ENCODE results near the gene NFASC. TPM values are rescaled to one million over a fixed set of nuclear protein-coding genes. Genes with fewer than 3 reads are reported as not detected.

The NFASC gene
- total RNA-seq, 1 experiment from 2014 or later, result 3.1 TPM

GRCh38 chr1:204859861-204860267, 10.8 kb upstream of the NFASC start:
- DNase-seq (ENCODE audit: low spot score), result no peak

GRCh38 chr1:204863024-204863423, 7.6 kb upstream of the NFASC start:
- DNase-seq (ENCODE audit: low spot score), result no peak

GRCh38 chr1:204863730-204864129, 6.9 kb upstream of the NFASC start:
- DNase-seq (ENCODE audit: low spot score), result no peak

GRCh38 chr1:204866051-204866596, 4.5 kb upstream of the NFASC start:
- DNase-seq (ENCODE audit: low spot score), result no peak

GRCh38 chr1:204867203-204867602, 3.5 kb upstream of the NFASC start:
- DNase-seq (ENCODE audit: low spot score), result no peak

- DNase-seq (ENCODE audit: low spot score), result no peak
Observed at GRCh38 chr1:204867666-204868339, 2.9 kb upstream of the NFASC start.

- no peak for DNase-seq (ENCODE audit: low spot score)
Observed at GRCh38 chr1:204868340-204868700, 2.3 kb upstream of the NFASC start.

- DNase-seq (ENCODE audit: low spot score), result no peak
Observed at GRCh38 chr1:204869097-204869496, 1.6 kb upstream of the NFASC start.

- no peak for DNase-seq (ENCODE audit: low spot score)
Observed at GRCh38 chr1:204871405-204872037, 859 bp downstream of the NFASC start.

- DNase-seq (ENCODE audit: low spot score), result peak; percentile 27
Observed at GRCh38 chr1:204872262-204872881, 1.7 kb downstream of the NFASC start.

- no peak for DNase-seq (ENCODE audit: low spot score)
Observed at GRCh38 chr1:204873176-204873575, 2.5 kb downstream of the NFASC start.

GRCh38 chr1:204873714-204874113, 3.1 kb downstream of the NFASC start:
- DNase-seq (ENCODE audit: low spot score), result no peak

GRCh38 chr1:204874274-204874673, 3.6 kb downstream of the NFASC start:
- no peak for DNase-seq (ENCODE audit: low spot score)

- no peak for DNase-seq (ENCODE audit: low spot score)
Observed at GRCh38 chr1:204875255-204875654, 4.6 kb downstream of the NFASC start.

- DNase-seq (ENCODE audit: low spot score), result no peak
Observed at GRCh38 chr1:204878621-204879234, 8.1 kb downstream of the NFASC start.

GRCh38 chr1:204879351-204879750, 8.7 kb downstream of the NFASC start:
- no peak for DNase-seq (ENCODE audit: low spot score)

GRCh38 chr1:204880906-204881305, 10.2 kb downstream of the NFASC start:
- DNase-seq (ENCODE audit: low spot score), result no peak

- no peak for DNase-seq (ENCODE audit: low spot score)
Observed at GRCh38 chr1:204882479-204882878, 11.8 kb downstream of the NFASC start.

GRCh38 chr1:204883405-204883804, 12.7 kb downstream of the NFASC start:
- no peak for DNase-seq (ENCODE audit: low spot score)

- no peak for DNase-seq (ENCODE audit: low spot score)
Observed at GRCh38 chr1:204885288-204885711, 14.6 kb downstream of the NFASC start.

- no peak for DNase-seq (ENCODE audit: low spot score)
Observed at GRCh38 chr1:204885790-204886189, 15.1 kb downstream of the NFASC start.

- DNase-seq (ENCODE audit: low spot score), result no peak
Observed at GRCh38 chr1:204887846-204888245, 17.2 kb downstream of the NFASC start.

- DNase-seq (ENCODE audit: low spot score), result no peak
Observed at GRCh38 chr1:204888294-204888693, 17.6 kb downstream of the NFASC start.

All from H4 (cell line).